Stimulated activated CD8-positive, alpha-beta memory T cell treated with anti-CD3 and anti-CD28 coated beads, Interleukin-2, amount 100 ng/mL, for 1 hour (primary cell): ENCODE results near the gene NR4A3.
A peak's percentile ranks its signal among the peaks of the same experiment; 100 is the strongest.

Experiments used
- DNase-seq, 2 donors: peaks; one replicate each; pipeline ENCODE4 v3.0.0-alpha.2; 2020; ENCODE audit warnings: low read depth in 2 of 2

Gene NR4A3

DNA sequence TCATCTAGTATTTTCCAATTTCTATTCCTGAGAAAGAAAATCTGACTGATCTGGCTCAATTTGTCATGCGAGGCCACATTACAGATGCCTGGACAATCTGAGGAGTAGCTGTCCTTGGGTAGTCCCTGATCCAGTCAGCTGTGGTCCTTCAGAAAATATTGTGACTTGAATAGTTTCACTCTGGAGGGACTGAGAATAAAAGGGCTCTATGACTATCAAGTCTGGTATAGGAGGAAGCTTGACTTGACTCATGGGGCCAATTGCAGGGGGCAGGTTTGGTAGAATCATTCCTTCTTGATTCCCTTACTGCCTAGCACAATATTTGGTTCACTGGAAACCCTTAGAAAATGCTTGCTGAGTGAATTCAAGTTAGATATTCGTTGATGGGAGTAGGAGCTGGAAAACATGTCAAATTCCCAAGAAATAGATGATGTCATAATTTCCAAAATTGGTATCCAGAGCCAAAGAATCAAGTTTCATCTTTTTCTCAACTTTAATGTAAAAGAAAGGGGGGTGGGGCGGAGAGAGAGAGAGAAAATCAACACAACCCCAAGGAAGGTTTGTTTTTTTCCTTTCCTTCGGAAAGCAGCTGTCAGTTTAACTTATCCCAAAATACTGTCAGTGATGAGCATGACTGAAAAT, 52.4 kb downstream of the NR4A3 start:
- DNase-seq = no peak

DNA sequence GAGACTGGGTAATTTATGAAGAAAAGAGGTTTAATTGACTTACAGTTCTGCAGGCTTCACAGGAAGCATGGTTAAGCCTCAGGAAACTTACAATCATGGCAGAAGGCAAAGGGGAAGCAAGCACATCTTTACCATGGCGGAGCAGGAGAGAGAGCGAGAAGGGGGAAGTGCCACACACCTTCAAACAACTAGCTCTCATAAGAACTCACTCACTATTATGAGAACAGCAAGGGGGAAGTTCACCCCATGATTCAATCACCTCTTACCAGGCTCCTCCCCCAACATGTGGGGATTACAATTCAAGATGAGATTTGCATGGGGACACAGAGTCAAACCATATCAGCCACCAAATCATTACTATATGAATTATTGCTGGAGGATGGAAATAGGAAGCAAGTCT, 54.5 kb downstream of the NR4A3 start:
- no peak for DNase-seq

DNA sequence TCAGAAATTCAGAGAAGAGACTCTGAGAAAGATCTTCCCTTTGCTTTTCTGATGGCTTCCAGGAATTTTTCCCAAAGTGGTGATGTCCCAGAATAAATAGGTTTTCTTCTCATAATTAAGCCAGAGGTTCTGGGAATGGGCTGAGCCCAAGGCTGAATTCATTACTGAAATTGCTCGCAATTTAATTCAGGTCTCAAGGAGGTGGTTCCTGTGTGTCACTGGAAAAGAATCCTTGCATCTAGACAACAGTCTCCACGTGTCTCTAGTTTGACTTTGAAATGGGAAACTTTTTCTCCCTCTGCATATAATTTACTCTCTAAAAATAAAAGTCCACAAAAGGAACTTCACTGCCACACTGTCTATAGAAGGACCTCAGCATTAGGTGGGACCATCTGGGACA, 57.0 kb downstream of the NR4A3 start:
- no peak for DNase-seq

DNA sequence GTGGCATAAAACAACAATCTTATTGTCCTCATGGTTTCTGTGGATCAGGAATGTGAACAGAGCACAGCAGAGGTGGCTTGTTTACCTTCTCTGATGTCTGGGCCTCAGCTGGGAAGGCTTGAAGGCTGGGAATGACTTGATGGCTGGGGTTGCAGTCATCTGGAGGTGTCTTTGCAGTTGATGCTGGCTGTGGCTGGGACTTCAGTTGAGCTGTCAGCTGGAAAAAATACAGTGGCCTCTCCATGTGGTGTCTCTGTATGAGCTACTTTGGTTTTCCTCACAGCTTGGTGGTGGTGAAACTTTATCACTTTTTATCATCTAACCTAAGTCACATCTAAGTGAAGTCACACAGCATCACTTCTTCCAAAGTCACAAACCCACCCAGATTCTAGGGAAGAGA, 60.1 kb downstream of the NR4A3 start:
- DNase-seq = no peak

DNA sequence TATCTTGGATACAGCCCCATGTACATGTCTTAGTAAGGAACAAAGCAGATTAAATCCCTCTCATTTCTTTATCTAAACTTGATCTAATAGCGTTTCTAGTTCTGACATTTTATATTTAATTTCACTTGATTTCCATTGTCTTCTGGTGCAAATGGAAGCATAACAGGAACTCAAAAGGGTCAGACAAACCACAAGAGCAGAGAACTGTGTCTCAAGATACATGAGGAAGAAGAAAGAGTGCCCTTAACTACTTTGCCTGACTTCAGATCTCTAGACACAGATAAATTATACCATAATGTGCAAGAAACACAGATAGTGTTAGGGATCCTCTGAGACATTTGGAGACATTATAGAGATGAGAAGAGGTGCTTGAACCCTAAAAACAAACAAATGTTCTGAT, 64.1 kb downstream of the NR4A3 start:
- DNase-seq = no peak

DNA sequence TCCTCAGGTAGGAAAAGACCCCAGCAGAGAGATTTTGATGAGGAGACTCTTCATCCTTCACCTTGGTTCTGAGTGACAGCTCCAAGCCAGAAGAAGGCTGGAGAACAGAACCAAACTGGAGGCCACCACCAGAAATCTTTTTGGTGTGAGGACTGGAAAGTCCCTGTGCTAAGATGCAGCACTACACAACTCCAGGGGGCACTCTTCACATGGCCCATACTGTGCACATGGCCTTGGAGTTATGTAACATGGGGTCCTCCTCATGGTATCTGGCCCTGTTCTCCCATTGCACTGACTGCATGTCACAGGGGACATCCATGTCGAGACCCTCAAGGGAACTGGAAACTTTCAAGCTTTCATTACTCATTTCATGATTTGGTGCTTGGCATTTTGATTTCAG, 67.4 kb downstream of the NR4A3 start:
- no peak for DNase-seq

GRCh38 chr9:99894826-99895225, 73.1 kb downstream of the NR4A3 start:
- no peak for DNase-seq

DNA sequence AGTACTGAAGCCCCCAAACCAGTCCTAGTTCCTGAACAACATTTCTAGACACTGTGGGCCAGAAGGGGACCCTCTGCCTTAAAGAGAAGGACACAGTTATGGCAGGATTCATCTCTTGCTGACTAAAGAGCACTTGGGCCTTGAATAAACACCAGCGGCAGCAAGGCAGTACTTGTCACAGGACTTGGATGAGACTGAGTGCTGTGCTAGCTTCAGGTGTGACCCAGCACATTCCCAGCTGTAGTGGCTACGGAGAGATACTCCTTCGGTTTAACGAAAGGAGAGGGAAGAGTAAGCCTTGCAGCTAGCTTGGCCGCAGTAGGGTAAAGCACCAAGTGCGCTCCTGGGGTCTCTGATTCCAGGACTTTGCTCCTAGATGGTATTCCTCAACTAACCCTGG, 73.8 kb downstream of the NR4A3 start:
- DNase-seq = no peak

DNA sequence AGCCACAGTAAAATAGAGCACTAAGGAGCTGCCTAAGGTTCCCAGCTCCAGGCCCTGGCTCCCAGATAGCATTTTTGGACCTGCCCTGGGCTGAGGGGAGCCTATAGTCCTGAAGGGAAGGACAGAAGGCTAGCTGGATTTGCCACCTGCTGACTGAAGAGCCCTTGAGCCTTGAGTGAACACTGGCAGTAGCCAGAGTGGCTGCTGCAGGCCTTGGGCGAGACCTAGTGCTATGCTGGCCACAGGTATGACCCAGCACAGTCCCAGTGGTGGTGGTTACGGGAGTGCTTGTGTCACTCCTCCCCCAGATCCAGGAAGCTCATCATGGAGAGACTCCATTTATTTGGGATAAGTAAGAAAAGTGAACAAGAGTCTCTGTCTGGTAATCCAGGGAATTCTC, 74.4 kb downstream of the NR4A3 start:
- DNase-seq = no peak

DNA sequence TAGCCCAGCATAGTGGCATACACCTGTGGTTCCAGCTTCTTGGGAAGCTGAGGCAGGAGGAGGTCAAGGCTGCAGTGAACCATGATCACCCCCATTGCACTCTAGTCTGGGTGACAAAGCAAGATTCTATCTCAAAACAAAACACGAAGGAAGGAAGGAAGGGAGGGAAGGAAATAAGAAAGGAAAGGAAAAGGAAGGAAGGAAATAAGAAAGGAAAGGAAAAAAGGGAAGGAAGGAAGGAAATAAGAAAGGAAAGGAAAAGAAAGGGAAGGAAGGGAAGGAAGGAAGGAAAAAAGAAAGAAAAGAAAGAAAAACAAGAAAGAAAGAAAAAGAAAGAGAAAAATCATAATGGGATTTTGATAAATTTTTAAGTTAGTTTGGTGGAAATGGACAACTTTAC, 81.7 kb downstream of the NR4A3 start:
- DNase-seq = no peak

GRCh38 chr9:99905833-99906402, 84.2 kb downstream of the NR4A3 start:
- DNase-seq = no peak

GRCh38 chr9:99906403-99907207, 84.9 kb downstream of the NR4A3 start, which contains the start of gene STX17:
Gene STX17, plus strand, starts transcription at chr9:99906654. Its CDS starts 8,586 bp downstream, at chr9:99915240.
- peak; percentile 75 to 77 for DNase-seq

- no peak for DNase-seq
Observed at GRCh38 chr9:99907208-99907532, 85.5 kb downstream of the NR4A3 start.

GRCh38 chr9:99911600-99911999, 89.9 kb downstream of the NR4A3 start:
- no peak for DNase-seq
